ENCODE data around the gene MYO15A.

MYO15A gene

GRCh38 chr17:18225642-18226283 is 117.2 kb downstream of the MYO15A start:
- peak; percentile 66 for DNase-seq

- peak; percentile 52 for DNase-seq
Observed at GRCh38 chr17:18226284-18226945, 117.9 kb downstream of the MYO15A start.

- no peak for DNase-seq
Observed at GRCh38 chr17:18227635-18228034, 119.1 kb downstream of the MYO15A start.

GRCh38 chr17:18228176-18228682 is 119.7 kb downstream of the MYO15A start:
- DNase-seq, result no peak

- no peak for DNase-seq
Observed at GRCh38 chr17:18229254-18229653, 120.7 kb downstream of the MYO15A start.
